Hepatocyte (in vitro differentiated cells): Measurements from ENCODE around the gene LIME1. TPM values are rescaled to one million over a fixed set of nuclear protein-coding genes. Genes with fewer than 3 reads are reported as not detected.
A peak's percentile ranks its signal among the peaks of the same experiment; 100 is the strongest.

Experiments used
- DNase-seq: peaks from one replicate; pipeline ENCODE4 v3.0.0-alpha.2; 2016; ENCODE audit warnings: low spot score
- H2AFZ ChIP-seq: fragments of 200-600 bp; sonication (generic); 2 replicates; pipeline ENCODE4 v1.6.0; 2016; ENCODE audit warnings: antibody characterized with exemption, mild to moderate bottlenecking
- H3K27ac ChIP-seq: fragments of 200-600 bp; sonication (generic); 2 replicates; pipeline ENCODE4 v1.5.1; 2016; ENCODE audit warnings: mild to moderate bottlenecking
- H3K27me3 ChIP-seq: fragments of 200-600 bp; sonication (generic); 2 replicates; pipeline ENCODE4 v1.6.1; 2016
- H3K36me3 ChIP-seq: fragments of 200-600 bp; sonication (generic); replicated peaks from 2 replicates; pipeline ENCODE4 v1.5.1; 2016; ENCODE audit warnings: low read depth; ENCODE audit not compliant: insufficient read depth
- H3K4me1 ChIP-seq: fragments of 200-600 bp; sonication (generic); 2 replicates; pipeline ENCODE4 v1.5.1; 2016; ENCODE audit warnings: mild to moderate bottlenecking, moderate library complexity; ENCODE audit not compliant: insufficient read depth
- H3K4me2 ChIP-seq: fragments of 200-600 bp; sonication (generic); 2 replicates; pipeline ENCODE4 v1.6.0; 2016
- H3K4me3 ChIP-seq: fragments of 200-600 bp; sonication (generic); 2 replicates; pipeline ENCODE4 v1.5.1; 2016; ENCODE audit warnings: mild to moderate bottlenecking
- H3K79me2 ChIP-seq: fragments of 200-600 bp; sonication (generic); 2 replicates; pipeline ENCODE4 v1.6.0; 2017; ENCODE audit warnings: mild to moderate bottlenecking
- H3K9me2 ChIP-seq: fragments of 200-600 bp; sonication (generic); replicated peaks from 2 replicates; pipeline ENCODE4 v1.6.0; 2017; ENCODE audit warnings: mild to moderate bottlenecking; ENCODE audit not compliant: insufficient read depth
- H3K9me3 ChIP-seq: fragments of 200-600 bp; sonication (generic); 2 replicates; pipeline ENCODE4 v1.5.1; 2016; ENCODE audit warnings: low read depth, mild to moderate bottlenecking
- H4K20me1 ChIP-seq: fragments of 200-600 bp; sonication (generic); 2 replicates; pipeline ENCODE4 v1.6.0; 2016; ENCODE audit warnings: mild to moderate bottlenecking; ENCODE audit not compliant: insufficient read depth, poor library complexity, severe bottlenecking
- CTCF ChIP-seq: fragments of 200-600 bp; sonication (generic); IDR thresholded peaks from 2 replicates; pipeline ENCODE4 v1.5.1; 2016; ENCODE audit warnings: antibody characterized with exemption, mild to moderate bottlenecking; ENCODE audit not compliant: poor library complexity
- EZH2 ChIP-seq: fragments of 200-600 bp; sonication (generic); IDR thresholded peaks from 2 replicates; pipeline ENCODE4 v1.6.1; 2016; ENCODE audit warnings: antibody characterized with exemption, mild to moderate bottlenecking, borderline replicate concordance
- EZH2phosphoT487 ChIP-seq: fragments of 200-600 bp; sonication (generic); IDR thresholded peaks from one replicate; pipeline ENCODE4 v1.6.1; 2018; ENCODE audit warnings: antibody characterized with exemption, mild to moderate bottlenecking, low read depth, moderate library complexity; ENCODE audit not compliant: unreplicated experiment, severe bottlenecking
- WGBS: methylation state at CpG from one replicate; pipeline ENCODE4 v1.1.6; 2016; ENCODE audit warnings: low lambda C conversion rate; ENCODE audit errors: missing lambda C conversion rate; 5-methylcytosine and 5-hydroxymethylcytosine counted together
- polyA plus RNA-seq: library from polyadenylated mRNA; unstranded; fragments of >200 nt; fragmentation: Nextera tagmentation; extraction: Ambion mirVana; gene quantifications from 2 replicates; pipeline ENCODE4 v1.2.1, GENCODE V29; 2016
- total RNA-seq: library from RNA; depleted of rRNA; stranded (reverse); fragments of >200 nt; gene quantifications from 2 replicates; pipeline ENCODE4 v1.2.3, GENCODE V29; 2014

The LIME1 gene
- total and polyA plus RNA-seq, 2 experiments from 2014 or later: 11.7 to 20.7 TPM

GRCh38 chr20:63708301-63709148 lies 27.9 kb upstream of the LIME1 start:
- WGBS: 45% methylated on average over 43 of the region's 67 CpGs
- Histone ChIP-seq H3K4me1 (peaks cover 13% of the 10 kb centered on the region), H3K4me3 (peak overlapping the region; percentile 72), H3K4me2 (peak overlapping the region; percentile 94), H4K20me1 (peaks cover 3% of the 10 kb centered on the region), H3K9me3 (no peaks in the 10 kb centered on the region), H2AFZ (peak overlapping the region; percentile 13), H3K36me3 (no peaks in the 10 kb centered on the region), H3K27me3 (no peaks in the 10 kb centered on the region), H3K9me2 (no peaks in the 10 kb centered on the region), H3K27ac (peak overlapping the region; percentile 91), H3K79me2 (peaks cover 75% of the 10 kb centered on the region)
- peak; percentile 47 for DNase-seq
- TF ChIP-seq EZH2phosphoT487: no peak
- no peak for TF ChIP-seq EZH2
- TF ChIP-seq CTCF: no peak

GRCh38 chr20:63709149-63709527 lies 27.3 kb upstream of the LIME1 start:
- Histone ChIP-seq H3K9me2 (no peaks in the 10 kb centered on the region), H3K9me3 (no peaks in the 10 kb centered on the region), H3K4me3 (no peak overlapping the region), H3K79me2 (peaks cover 81% of the 10 kb centered on the region), H4K20me1 (peaks cover 3% of the 10 kb centered on the region), H3K4me1 (peaks cover 13% of the 10 kb centered on the region), H2AFZ (no peak overlapping the region), H3K27me3 (no peaks in the 10 kb centered on the region), H3K27ac (no peak overlapping the region), H3K4me2 (peak overlapping the region; percentile 94), H3K36me3 (no peaks in the 10 kb centered on the region)
- peak; percentile 3 for DNase-seq
- no peak for TF ChIP-seq CTCF
- no peak for TF ChIP-seq EZH2phosphoT487
- WGBS: 93% methylated on average over 17 of the region's 17 CpGs

GRCh38 chr20:63711085-63711645 lies 25.3 kb upstream of the LIME1 start:
- Histone ChIP-seq H3K4me2 (no peak overlapping the region), H3K79me2 (peaks cover 90% of the 10 kb centered on the region), H3K4me1 (peaks cover 11% of the 10 kb centered on the region), H3K9me2 (no peaks in the 10 kb centered on the region), H3K27me3 (no peaks in the 10 kb centered on the region), H2AFZ (no peak overlapping the region), H3K36me3 (no peaks in the 10 kb centered on the region), H3K27ac (no peak overlapping the region), H3K9me3 (no peaks in the 10 kb centered on the region), H4K20me1 (peaks cover 3% of the 10 kb centered on the region), H3K4me3 (no peak overlapping the region)
- 88% methylated on average over 12 of the region's 12 CpGs for WGBS
- TF ChIP-seq EZH2 (no peak), CTCF (no peak), EZH2phosphoT487 (no peak)
- no peak for DNase-seq
